ENCODE measurements around the gene POLK.

GRCh38 chr5:75473463-75473862 lies 38.2 kb upstream of the POLK start:
- TF ChIP-seq CTCF (IDR thresholded peaks at IDR 0.05 in 8 of 11, conservative IDR thresholded peaks at IDR 0.05 in 3 of 11) (no peak), POLR2A (IDR thresholded peaks at IDR 0.05) (no peak), POLR2AphosphoS5 (IDR thresholded peaks at IDR 0.05) (no peak)
